GM15510 (cell line): ENCODE results near the gene INMT.

Experiments used
- POLR2A ChIP-seq: IDR thresholded peaks from 3 replicates; pipeline ENCODE4 v1.6.1; 2011; ENCODE audit warnings: borderline replicate concordance; ENCODE audit not compliant: insufficient read length; ENCODE audit errors: extremely low read depth

The INMT gene

DNA sequence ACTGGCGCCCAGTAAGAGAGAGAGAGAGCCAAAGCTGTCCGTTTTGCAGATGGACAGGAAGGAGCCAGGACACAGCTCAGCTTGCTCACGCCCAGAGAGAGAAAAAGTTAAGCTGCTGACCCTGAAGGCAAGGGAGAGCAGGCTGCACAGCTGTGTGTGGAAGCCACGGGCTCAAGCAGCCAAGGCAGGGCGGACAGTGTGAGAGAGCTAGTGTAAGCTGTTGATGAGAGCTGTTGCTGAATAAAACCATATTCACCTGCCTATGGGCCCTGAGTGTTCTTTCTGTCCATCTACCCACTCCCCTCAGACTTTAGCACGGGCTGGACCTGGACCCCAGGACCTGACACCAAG is 5.4 kb downstream of the INMT start:
- TF ChIP-seq POLR2A = no peak

GRCh38 chr7:30760514-30761213 is 8.7 kb downstream of the INMT start:
- no peak for TF ChIP-seq POLR2A

- no peak for TF ChIP-seq POLR2A
These were observed 9.6 kb downstream of the INMT start for GRCh38 chr7:30761214-30762156.

DNA sequence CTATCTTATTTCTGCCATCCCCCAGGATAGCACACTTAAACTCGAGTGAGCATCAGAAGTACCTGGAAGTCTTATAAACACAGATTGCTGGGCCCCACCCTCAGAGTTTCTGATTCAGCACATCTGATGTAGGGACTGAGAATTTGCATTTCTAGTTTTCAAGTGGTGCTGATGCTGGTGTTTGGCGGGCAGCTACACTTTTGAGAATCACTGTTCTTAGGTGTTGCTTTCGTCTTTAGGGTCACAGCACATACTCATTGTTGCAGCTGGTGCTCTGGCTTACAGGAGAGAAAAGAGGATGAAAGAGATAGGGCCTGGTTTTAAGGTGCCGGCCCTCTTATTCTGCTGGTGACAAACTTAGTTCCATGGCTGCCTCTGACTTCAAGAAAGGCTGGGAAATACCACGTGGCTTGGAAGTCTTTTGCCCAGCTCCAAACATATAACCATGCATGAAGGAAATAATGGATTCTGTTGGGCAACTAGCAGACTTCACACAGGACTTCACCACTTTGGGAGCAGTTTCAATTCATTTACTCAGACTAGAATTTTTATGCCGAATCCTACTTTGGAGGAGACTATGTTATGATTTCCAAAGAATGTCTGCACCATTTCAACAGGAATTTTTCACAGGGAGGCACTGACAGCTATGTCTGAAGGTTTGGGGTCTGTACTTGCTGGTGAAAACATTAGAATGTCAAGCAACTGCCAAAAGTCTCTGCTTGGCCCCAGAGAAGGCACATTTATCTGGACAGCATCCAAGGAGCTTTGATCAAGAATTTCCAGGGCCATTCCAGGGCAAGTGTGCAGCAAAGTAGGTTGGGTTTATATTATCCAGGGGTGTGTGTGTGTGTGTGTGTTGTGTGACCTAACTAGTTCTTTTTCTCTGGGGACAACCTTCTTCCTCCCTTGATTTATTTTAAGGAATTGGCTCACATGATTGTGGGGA is 12.4 kb downstream of the INMT start:
- no peak for TF ChIP-seq POLR2A

DNA sequence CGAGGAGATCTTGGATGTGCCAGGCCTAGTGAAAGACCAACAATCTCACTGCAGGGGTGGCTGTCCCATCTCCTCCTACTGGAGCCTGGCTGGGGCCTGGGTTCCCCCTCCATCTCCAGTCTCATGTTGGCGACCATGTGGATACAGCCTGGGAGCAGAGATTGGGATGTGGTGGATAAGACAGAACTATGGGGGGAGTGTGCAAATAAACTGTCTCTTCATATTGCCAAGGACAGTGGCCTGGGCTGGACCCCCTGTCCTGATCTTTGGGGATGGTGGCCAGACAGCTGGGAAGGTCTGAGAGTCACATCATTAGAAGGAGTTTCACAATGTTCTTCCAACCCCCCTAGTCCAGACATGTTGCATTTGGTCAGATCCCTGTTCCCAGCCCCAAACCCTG is 13.5 kb downstream of the INMT start:
- no peak for TF ChIP-seq POLR2A

GRCh38 chr7:30770845-30771173 is 18.9 kb downstream of the INMT start:
- TF ChIP-seq POLR2A = no peak

DNA sequence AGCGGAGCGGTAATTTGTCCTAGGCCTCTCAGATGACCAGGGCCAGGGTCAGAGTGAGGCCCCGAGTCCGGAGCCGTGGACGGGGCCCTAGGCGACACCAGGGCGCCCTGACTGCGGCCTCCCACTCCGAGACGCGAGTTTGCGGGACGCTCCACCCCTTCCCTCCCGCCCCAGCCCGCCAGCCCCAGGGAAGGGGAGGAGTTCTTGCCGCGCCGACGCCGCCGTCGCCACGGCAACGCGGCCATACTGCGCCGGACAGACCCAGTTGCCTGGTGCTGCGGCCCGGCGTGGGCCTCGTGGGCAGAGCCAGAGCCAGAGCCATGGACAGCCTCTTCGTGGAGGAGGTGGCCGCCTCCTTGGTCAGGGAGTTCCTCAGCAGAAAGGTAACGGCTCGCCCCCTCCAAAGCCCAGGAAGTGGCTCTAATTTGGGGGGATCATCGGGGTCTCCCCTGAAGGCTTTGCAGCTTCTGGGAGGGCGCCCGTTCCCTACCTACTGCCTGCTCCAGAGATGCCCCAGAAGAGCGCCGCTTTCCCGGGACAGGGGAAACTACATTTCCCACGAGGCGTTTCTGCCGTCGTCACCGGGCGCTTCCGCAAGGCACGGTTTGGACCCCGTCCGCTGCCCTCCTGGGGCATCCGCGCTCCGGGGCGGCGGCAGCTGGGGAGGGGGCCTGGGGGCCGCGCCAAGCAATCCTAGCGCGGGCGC is 19.4 kb downstream of the INMT start, which contains the start of gene MINDY4:
TSS of gene MINDY4 (plus strand) at position 244 of the 706 bp plus-strand sequence. CDS start at position 321, 77 bp downstream.
- TF ChIP-seq POLR2A = peak; percentile 33

- TF ChIP-seq POLR2A = no peak
These were observed 20.0 kb downstream of the INMT start for GRCh38 chr7:30771880-30772425.

DNA sequence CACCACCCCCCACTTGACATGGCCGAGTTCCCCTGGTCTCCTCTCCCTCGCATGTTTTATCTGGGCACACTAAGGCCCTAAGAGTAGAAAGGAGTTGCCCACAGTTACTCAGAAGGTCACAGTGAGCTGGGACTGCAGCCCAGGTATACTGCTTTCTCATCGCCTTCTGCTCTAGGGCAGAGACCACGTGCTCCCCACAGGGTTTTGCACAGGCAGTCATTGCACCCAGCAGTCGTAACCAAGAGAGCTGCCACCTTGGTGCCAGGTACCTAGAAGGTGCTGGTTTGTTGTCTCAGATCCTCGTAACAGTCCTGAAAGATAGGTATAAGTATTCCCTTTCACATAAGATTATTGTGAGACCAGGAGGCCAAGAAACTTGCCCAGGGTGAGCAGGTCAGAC is 21.0 kb downstream of the INMT start:
- no peak for TF ChIP-seq POLR2A

GRCh38 chr7:30775992-30776391 is 24.1 kb downstream of the INMT start:
- TF ChIP-seq POLR2A = no peak

DNA sequence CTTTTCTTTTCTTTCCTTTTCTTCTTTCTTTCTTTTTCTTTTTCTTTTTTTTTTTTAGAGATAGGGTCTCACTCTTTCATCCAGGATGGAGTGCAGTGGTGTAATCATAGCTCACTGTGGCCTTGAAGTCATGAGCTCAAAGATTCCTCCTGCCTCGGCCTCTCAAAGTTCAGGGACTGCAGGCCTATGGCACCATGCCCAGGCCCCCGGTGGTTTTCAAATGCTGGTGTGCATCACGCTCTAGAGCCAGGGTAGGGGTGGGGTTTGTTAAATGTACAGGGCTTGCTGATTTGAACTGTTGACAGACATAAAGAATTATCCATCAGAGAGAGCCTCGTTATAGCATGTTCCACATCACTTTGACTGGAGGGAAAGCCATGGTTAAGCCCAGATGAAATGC is 25.0 kb downstream of the INMT start:
- no peak for TF ChIP-seq POLR2A

GRCh38 chr7:30778255-30779025 is 26.5 kb downstream of the INMT start:
- no peak for TF ChIP-seq POLR2A

GRCh38 chr7:30779574-30779973 is 27.6 kb downstream of the INMT start:
- no peak for TF ChIP-seq POLR2A
